SIG-M5 (cell line): ENCODE results near the gene ATP10A.

Experiments used
- DNase-seq: peaks from one replicate; lab custom pipeline; 2025; lab: John Stamatoyannopoulos, UW

Gene ATP10A

DNA sequence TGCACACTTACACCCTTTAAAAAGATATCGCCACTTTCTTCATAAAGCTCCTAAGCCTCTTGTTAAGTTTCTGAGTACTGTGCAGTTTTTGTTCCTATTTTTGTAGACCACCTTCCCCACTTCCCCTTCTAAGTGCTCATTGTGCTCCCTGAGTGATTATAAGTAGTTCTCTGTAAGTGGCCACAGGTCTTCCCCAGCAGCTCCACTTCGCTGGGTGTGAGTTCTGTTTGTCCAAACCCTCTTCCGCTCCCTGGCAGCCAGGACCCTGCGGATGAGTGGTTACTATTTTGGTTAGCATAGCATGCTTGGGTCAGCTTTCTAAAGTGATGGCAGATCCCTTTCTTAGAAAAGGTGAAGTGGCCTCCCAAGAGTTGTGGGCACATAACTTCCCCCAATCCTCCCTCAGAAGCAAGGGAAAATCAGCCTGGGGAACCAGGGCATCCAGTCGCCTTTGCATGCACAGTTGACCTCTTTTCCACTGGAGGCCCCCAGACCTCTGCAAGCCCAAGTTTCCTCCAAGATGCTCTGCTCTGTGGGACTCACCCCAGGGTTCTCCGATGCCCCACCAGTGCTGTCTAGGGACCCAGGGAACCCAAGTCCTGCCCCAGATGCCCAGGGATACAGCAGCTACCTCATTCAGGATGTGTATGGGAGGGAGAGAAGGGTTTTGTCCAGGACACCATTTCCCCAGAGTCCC, 69.6 kb downstream of the ATP10A start:
- no peak for DNase-seq

DNA sequence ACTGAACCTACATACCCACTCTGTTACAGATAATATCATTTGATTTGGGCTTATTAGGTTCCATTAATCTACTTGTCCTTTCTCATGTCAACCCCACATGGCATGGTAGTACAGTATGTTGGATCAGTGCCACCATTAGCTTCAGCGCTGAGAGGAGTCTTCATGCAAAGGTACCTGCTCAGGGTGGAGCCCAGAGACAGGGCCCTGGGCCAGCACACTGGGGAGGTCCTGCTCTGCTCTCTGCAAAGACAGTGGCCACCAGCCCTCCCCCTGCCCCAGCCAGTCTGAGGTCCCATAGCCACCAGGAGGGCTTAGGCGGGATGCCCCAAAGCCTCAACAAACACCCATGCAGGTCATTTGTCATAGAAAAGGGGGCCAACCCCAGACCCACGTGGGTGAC, 71.0 kb downstream of the ATP10A start:
- DNase-seq = no peak

GRCh38 chr15:25790000-25790660, 73.0 kb downstream of the ATP10A start:
- DNase-seq = no peak

DNA sequence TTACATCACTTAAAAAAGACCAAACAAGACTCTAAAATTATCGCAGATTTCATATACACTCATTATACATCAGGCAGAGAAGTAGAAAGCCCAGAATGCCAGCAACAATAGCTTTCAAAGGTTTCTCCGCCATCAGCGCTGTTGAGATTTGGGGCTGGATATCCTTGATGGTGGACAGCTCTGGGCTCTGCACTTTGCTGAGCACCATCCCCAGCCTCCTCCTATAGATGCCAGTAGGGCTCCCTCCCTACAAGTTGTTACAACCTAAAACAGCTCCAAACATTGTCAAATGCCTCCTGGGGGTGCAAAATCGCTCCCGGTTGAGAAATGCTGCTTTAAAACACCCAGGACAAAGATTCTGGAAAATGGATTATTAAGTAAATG, 73.5 kb downstream of the ATP10A start:
- no peak for DNase-seq

GRCh38 chr15:25789211-25789610, 73.9 kb downstream of the ATP10A start:
- no peak for DNase-seq

DNA sequence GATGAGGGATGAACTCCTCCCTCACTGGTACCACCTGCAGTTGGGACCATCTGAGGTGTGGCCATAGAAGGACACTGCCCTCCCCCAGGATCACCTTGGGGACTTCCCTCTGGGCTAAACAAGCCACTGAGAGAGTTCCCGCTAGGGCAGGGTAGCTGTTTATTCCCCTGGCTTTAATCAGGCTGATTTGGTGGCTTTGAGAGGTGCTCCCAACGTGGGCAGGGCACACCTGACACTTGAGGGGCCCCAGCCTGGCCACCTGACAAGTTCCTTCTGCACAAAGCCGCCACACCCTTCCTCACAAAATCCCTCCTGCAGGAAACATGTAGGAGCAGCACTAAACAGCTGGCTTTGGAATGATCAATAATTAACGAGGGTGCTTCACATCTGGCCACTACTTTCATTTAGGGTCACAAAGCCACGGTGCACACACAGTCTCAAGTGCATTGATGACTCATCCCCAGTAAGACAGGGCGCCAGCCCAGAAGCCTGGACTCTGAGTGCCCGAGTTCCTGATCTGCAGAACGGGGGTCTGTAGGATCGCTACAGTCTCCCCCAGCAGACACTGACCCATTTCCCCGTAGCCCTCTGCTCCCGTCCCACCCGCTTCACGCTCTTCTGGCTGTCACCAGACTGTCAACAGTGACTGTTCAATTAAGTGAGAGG, 75.1 kb downstream of the ATP10A start:
- DNase-seq = no peak

GRCh38 chr15:25787381-25787780, 75.7 kb downstream of the ATP10A start:
- DNase-seq = no peak

DNA sequence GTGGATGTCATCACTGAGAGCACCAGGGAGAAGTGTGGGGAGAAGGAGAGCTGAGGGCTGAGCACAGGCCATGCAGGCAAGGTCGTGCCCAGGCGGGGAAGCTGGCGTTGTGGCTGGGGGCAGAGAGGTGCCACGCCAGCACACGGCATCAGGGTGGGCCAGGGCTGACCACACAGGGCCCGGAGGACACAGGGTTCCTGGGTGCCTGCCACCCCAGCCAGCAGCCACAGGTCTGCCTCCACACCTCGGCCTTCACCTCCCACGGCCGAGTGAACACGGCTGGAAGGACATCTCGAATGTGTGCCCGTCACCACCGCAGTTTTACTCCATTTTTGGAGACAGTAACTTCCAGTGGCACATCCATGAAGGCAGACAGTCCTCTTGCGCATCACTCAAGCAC, 77.1 kb downstream of the ATP10A start:
- no peak for DNase-seq

DNA sequence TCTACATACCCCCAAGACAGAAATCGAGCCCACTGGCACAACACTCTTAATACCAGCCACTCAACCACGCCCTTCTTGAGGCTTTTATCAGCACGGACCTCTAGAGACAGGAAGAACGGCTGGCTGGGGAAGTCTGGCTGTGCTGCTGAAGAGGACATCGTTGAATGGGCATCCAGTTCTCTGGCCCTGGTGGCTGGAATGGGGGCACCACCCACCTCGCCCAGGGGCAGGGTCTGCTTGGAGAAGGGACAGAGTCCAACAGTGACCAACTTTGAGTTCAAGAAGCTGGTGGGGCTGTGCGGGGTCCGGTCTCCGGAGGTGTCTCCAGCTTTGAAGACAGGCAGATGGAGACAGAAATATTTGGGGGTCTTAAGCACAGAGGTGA, 77.5 kb downstream of the ATP10A start:
- DNase-seq = no peak

- DNase-seq = no peak
Measured at GRCh38 chr15:25784876-25785640, 78.1 kb downstream of the ATP10A start.

DNA sequence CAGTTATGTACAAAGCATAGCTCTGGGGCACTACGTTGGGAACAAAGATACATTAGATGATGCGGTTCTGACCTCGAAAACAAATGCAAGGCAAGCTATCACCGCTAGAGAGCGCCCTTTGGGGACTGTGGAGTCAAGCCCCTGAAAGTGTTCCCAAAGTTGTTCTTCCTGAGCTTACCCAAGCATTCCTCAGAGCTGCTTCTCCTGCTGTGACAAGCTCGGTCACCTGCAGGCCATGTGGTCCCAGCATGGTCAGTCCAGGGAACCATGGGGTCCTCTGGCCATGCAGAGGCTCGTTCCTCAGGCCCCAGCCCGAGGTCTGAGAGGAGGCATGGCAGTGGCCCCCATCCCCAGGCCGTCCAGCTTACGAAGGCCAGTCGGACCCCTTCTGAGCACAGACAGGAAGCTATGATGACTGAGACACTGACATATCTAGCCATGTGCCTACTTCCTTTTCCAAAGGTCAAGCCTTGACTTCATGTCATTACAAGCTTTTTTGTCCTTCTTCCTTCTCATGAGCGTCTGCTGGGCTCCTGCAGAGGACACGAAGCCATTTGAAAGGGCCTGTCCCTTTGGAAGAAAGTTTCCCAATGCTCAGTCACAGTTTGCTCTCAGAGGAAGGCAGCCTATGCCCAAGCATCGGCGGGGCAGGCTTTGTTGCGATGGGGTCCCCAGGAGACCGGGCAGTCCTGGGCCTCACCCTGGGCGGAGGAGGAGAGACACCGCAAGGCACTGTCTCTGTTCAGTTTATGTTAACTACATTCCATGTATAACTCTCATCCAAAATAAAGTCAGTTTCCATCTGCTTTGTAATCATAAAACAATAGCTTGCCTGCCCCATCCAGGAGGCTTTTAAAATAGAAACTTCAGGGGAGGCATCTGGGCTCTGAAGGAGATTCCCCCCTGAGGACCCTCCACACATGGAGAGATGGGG, 79.3 kb downstream of the ATP10A start:
- DNase-seq = no peak

DNA sequence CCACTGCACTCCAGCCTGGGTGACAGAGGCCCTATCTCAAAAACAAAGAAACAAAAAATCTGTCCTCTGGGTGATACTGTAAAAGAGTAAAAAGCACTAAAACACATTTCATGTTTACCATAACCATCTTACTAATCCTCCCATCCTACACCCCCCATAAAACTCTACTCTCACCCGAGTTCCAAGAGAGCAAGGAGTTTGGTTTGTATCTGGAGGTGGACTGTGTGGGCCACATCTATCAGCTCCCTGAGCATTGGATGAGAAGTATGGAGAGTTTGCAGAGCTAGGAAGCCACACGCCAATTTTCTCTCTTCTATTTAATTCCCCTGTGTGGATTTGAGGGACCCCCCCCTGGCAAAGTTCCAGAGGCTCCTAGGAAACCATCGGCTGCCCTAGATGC, 80.0 kb downstream of the ATP10A start:
- no peak for DNase-seq

DNA sequence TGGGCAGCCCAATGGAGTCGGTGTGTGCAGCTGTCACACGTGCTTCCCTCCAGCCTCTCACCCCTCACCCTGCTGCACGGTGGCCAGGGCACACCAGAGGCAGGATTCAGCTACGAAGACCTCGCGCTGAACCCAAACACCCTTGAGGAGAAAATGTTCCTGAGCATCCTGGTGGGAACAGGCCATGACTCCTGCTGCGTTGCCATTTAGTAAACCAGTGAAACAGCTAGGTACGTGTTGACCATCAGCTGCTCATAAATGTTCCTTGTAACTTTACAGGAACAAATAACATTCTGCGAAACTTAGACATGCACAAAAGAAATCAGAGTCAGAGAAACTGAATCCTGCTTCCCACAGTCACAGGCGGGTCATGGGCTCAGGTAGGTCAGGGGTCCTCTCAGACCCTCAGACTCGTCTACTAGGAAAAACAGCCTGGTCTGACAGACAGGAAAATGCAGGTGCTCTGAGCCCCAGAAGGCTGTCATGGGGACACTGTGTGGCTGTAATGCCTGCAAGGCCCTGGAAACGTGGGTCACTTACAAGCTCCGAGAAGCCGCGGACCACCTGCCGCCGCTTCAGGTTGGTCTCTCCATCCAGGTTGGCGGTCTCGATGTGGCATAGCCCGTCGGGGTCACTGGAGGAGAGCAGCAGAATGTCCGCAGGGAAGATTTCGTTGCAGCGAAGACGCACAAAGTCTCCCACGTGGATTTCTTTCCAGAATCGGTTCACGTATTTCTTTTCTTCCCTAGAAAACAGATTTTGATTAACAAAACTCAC, 82.5 kb downstream of the ATP10A start:
- no peak for DNase-seq

DNA sequence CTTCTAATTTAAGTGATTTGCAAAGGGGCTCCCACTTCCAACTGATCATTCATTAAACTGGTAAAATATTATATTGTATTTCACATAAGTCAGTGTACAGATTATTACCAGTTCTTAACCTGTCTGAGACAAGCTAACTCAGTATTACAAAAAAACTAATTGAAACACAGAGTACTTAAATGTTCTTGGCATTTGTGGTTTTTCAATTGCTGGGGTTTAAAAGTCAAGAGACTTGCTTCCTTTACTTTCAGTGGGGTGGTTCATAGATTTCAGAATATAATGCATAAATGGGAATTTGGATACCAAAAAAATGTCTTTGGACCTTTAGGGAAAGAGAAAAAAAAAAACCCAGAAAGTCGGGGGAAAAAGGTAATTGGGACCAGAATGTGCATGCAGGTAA, 85.0 kb downstream of the ATP10A start:
- DNase-seq = no peak

DNA sequence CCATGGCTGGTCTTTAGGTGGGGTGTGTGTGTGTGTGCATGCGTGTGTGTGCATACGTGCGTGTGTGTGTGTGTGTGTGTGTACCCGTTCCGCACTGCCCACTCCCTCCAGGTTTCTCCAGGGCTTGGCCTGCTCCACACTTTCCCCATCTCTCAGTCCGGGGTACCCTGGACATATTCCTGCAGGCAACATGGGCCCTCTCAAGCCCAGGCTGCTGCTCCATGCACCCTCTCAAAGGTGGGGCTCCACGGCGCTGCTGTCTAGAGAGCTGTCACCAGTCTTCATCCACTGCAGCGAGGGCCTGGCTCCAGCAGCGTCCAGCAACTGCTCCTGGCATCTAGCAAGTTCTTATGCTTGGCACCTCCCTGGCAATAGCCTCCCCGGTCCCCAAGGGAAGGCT, 86.1 kb downstream of the ATP10A start:
- no peak for DNase-seq

DNA sequence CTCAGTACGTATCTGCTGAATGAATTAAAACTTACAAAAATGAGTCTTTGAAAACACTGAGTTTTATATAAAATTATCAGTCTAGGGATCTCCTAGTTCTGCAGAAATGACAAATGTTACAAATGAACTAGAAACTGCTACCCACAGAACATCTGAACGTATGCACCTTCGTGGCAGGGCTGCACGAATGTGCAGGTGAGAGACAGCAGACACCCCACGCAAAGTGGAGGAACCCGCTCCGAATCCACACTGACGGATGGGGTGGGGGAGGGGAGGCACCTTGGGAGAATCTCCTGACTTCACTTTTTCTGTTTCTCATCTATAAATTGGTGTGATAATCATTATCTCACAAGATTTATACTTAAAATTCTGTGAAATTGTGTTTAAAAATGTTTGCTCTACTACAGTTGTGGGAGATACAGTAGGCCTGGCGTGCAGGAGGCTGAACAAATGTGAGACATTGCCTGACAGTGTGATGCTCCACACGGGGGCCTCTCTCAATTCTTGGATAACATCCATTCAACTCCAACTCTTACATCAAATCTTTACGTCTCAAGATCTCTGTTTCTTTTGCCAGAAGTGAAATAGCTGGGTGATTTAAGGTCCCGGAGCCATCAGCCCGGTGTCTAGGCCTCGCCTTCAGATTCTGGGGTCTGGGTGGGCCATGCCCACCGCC, 86.9 kb downstream of the ATP10A start:
- DNase-seq = no peak

- DNase-seq = no peak
Measured at GRCh38 chr15:25775317-25775912, 87.7 kb downstream of the ATP10A start.

- no peak for DNase-seq
Measured at GRCh38 chr15:25774871-25775270, 88.3 kb downstream of the ATP10A start.

GRCh38 chr15:25773248-25773647, 89.9 kb downstream of the ATP10A start:
- DNase-seq = no peak

GRCh38 chr15:25772500-25772899, 90.6 kb downstream of the ATP10A start:
- DNase-seq = no peak
